Peyer's patch (tissue), 4 donors: ENCODE results near the gene VAMP2.

ENCODE experiments used
- CTCF ChIP-seq, 6 experiments: fragments of 450-650 bp in 4 of 6; fragments of 200-600 bp in 2 of 6; sonication (generic) in 1 of 6; IDR thresholded peaks; one replicate each; pipeline ENCODE4 v1.5.1; 2017 to 2019; ENCODE audit warnings: antibody characterized with exemption in 6 of 6, mild to moderate bottlenecking in 3 of 6, moderate library complexity in 1 of 6
- POLR2A ChIP-seq, 2 donors: fragments of 450-650 bp; IDR thresholded peaks; one replicate each; pipeline ENCODE4 v1.5.1; 2017; ENCODE audit warnings: antibody characterized with exemption in 2 of 2, mild to moderate bottlenecking in 2 of 2, moderate library complexity in 2 of 2

GRCh38 chr17:8163978-8164814 is 1.4 kb upstream of the VAMP2 start:
- no peak for TF ChIP-seq POLR2A (IDR thresholded peaks at IDR 0.05)
- no peak for TF ChIP-seq CTCF (IDR thresholded peaks at IDR 0.05)
